SK-N-SH treated with all-trans-retinoic acid at 6 μM for 48 hours (cell line): ENCODE measurements around the gene PHACTR4.

Experiments used
- ATAC-seq: fragments of 200-7000 bp; cut with Tn5 transposase; 3 replicates; pipeline ENCODE4 v1.9.1; 2020; ENCODE audit warnings: mild to moderate bottlenecking, moderate library complexity
- ARNTL ChIP-seq: fragments of 450-650 bp; formaldehyde crosslinking; IDR thresholded peaks from 2 replicates; pipeline ENCODE4 v1.5.0; 2020; ENCODE audit warnings: low read depth, mild to moderate bottlenecking, moderate library complexity, borderline replicate concordance
- BACH2 ChIP-seq: fragments of 250-450 bp; sonication (Bioruptor Pico); IDR thresholded peaks from 2 replicates; pipeline ENCODE4 v1.9.0; 2021; ENCODE audit warnings: mild to moderate bottlenecking, borderline replicate concordance
- CSDC2 ChIP-seq: fragments of 250-450 bp; sonication (Bioruptor Pico); IDR thresholded peaks from 2 replicates; pipeline ENCODE4 v1.5.0; 2020; ENCODE audit warnings: mild to moderate bottlenecking, moderate library complexity
- ESRRG ChIP-seq: fragments of 250-450 bp; sonication (Bioruptor Pico); IDR thresholded peaks from 2 replicates; pipeline ENCODE4 v1.6.1; 2021; ENCODE audit warnings: mild to moderate bottlenecking
- GLIS3 ChIP-seq: fragments of 250-450 bp; sonication (Bioruptor Pico); IDR thresholded peaks from 2 replicates; pipeline ENCODE4 v1.5.0; 2020; ENCODE audit warnings: mild to moderate bottlenecking, moderate library complexity
- ISL1 ChIP-seq: fragments of 250-450 bp; sonication (Bioruptor Pico); IDR thresholded peaks from 2 replicates; pipeline ENCODE4 v2.1.2; 2022; ENCODE audit warnings: mild to moderate bottlenecking, moderate library complexity
- OSR1 ChIP-seq: fragments of 250-450 bp; sonication (Bioruptor Pico); IDR thresholded peaks from 2 replicates; pipeline ENCODE4 v1.8.0; 2022; ENCODE audit warnings: moderate library complexity, mild to moderate bottlenecking, inconsistent platforms
- PPARA ChIP-seq: fragments of 250-450 bp; sonication (Bioruptor Pico); IDR thresholded peaks from 2 replicates; pipeline ENCODE4 v1.5.0; 2020; ENCODE audit warnings: mild to moderate bottlenecking, borderline replicate concordance
- RARB ChIP-seq: fragments of 250-450 bp; sonication (Bioruptor Pico); IDR thresholded peaks from 2 replicates; pipeline ENCODE4 v1.8.0; 2021; ENCODE audit warnings: mild to moderate bottlenecking, moderate library complexity
- SNAI2 ChIP-seq: fragments of 250-450 bp; sonication (Bioruptor Pico); IDR thresholded peaks from 2 replicates; pipeline ENCODE4 v1.5.0; 2020; ENCODE audit warnings: mild to moderate bottlenecking, moderate library complexity
- TCF4 ChIP-seq: fragments of 250-450 bp; sonication (Bioruptor Pico); IDR thresholded peaks from 2 replicates; pipeline ENCODE4 v1.8.0; 2021; ENCODE audit warnings: mild to moderate bottlenecking, moderate library complexity, borderline replicate concordance
- TOX ChIP-seq: fragments of 250-450 bp; sonication (Bioruptor Pico); IDR thresholded peaks from 2 replicates; pipeline ENCODE4 v1.8.0; 2021; ENCODE audit warnings: mild to moderate bottlenecking, moderate library complexity, borderline replicate concordance
- ZC3H10 ChIP-seq: fragments of 250-450 bp; sonication (Bioruptor Pico); IDR thresholded peaks from 2 replicates; pipeline ENCODE4 v1.5.1; 2021; ENCODE audit warnings: mild to moderate bottlenecking, moderate library complexity
- ZFP3 ChIP-seq: fragments of 250-450 bp; sonication (Bioruptor Pico); IDR thresholded peaks from 2 replicates; pipeline ENCODE4 v1.5.0; 2020; ENCODE audit warnings: mild to moderate bottlenecking, moderate library complexity
- ZFP30 ChIP-seq: fragments of 450-650 bp; formaldehyde crosslinking; IDR thresholded peaks from 2 replicates; pipeline ENCODE4 v1.5.0; 2022; ENCODE audit warnings: mild to moderate bottlenecking, moderate library complexity
- ZNF565 ChIP-seq: fragments of 450-650 bp; formaldehyde crosslinking; conservative IDR thresholded peaks from 2 replicates; pipeline ENCODE4 v1.5.0; 2020; ENCODE audit warnings: low read depth, mild to moderate bottlenecking, moderate library complexity
- ZNF70 ChIP-seq: fragments of 450-650 bp; formaldehyde crosslinking; IDR thresholded peaks from 2 replicates; pipeline ENCODE4 v1.5.0; 2020; ENCODE audit warnings: mild to moderate bottlenecking, moderate library complexity
- ZNF8 ChIP-seq: fragments of 450-650 bp; formaldehyde crosslinking; IDR thresholded peaks from 2 replicates; pipeline ENCODE4 v1.5.0; 2020; ENCODE audit warnings: mild to moderate bottlenecking, moderate library complexity
- TF ChIP-seq, protein P1 (sequence below): fragments of 250-450 bp; sonication (Bioruptor Pico); IDR thresholded peaks from 2 replicates; pipeline ENCODE4 v1.5.0; 2020; ENCODE audit warnings: mild to moderate bottlenecking, moderate library complexity
- TF ChIP-seq, protein P2 (sequence below): fragments of 250-450 bp; sonication (Bioruptor Pico); IDR thresholded peaks from 2 replicates; pipeline ENCODE4 v1.5.1; 2020; ENCODE audit warnings: low read depth, mild to moderate bottlenecking, moderate library complexity
- TF ChIP-seq, protein P3 (sequence below): fragments of 250-450 bp; sonication (Bioruptor Pico); IDR thresholded peaks from 2 replicates; pipeline ENCODE4 v1.8.0; 2020; ENCODE audit warnings: mild to moderate bottlenecking, moderate library complexity, borderline replicate concordance
- TF ChIP-seq, protein P4 (sequence below): fragments of 250-450 bp; sonication (Bioruptor Pico); IDR thresholded peaks from 2 replicates; pipeline ENCODE4 v1.5.1; 2021; ENCODE audit warnings: mild to moderate bottlenecking, moderate library complexity

Gene PHACTR4

DNA sequence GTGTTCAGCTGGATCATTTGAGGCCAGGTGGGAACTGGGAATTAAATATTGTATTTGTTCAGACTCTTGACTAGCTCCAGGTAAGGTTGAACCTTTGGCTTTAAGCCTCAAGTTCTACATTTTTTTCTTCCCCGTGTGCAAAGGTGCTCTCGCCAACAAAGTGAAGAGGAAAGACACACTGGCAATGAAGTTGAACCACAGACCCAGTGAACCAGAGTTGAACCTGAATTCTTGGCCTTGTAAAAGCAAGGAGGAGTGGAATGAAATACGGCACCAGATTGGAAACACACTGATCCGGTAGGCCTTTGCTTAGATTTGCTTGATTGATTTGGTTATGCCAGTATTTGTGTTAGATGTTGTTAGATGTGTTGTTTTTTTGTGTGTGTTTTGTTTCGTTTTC lies 110.8 kb downstream of the PHACTR4 start:
- TF ChIP-seq SNAI2 = no peak
- no peak for TF ChIP-seq ZFP3 (CRISPR knock-in tag)
- no peak for TF ChIP-seq TOX
- TF ChIP-seq ZNF70 (CRISPR knock-in tag) = no peak
- TF ChIP-seq ZFP30 (CRISPR knock-in tag) = no peak
- no peak for TF ChIP-seq BACH2 (CRISPR knock-in tag)
- no peak for TF ChIP-seq PPARA (CRISPR knock-in tag)
- TF ChIP-seq RARB = no peak
- TF ChIP-seq, all 23 proteins: peak for 0
- no peak for ATAC-seq

DNA sequence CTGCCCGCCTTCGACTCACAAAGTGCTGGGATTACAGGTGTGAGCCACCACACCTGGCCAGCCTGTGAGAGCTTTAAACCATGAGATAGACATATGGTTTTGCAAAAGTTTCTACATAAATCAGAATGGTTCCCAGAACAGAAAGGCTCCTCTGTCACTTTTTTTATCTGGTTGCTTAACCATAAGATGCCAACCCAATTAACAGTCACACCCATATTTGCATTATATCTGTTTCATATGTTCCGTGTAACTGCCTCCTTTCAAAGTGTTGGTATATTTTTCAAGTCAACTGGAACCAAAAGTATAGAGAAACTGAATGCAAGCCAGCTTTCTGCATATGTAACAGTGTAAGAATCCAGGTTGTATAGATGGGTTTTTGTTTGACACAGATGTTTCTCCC lies 112.6 kb downstream of the PHACTR4 start:
- ATAC-seq = no peak
- TF ChIP-seq CSDC2 (CRISPR knock-in tag) (no peak), GLIS3 (CRISPR knock-in tag) (no peak), ZC3H10 (CRISPR knock-in tag) (no peak), PPARA (CRISPR knock-in tag) (no peak), ZNF8 (no peak), TCF4 (CRISPR knock-in tag) (no peak), ISL1 (CRISPR knock-in tag) (no peak), TOX (no peak), ZFP3 (CRISPR knock-in tag) (no peak)
- TF ChIP-seq, protein P1, sequence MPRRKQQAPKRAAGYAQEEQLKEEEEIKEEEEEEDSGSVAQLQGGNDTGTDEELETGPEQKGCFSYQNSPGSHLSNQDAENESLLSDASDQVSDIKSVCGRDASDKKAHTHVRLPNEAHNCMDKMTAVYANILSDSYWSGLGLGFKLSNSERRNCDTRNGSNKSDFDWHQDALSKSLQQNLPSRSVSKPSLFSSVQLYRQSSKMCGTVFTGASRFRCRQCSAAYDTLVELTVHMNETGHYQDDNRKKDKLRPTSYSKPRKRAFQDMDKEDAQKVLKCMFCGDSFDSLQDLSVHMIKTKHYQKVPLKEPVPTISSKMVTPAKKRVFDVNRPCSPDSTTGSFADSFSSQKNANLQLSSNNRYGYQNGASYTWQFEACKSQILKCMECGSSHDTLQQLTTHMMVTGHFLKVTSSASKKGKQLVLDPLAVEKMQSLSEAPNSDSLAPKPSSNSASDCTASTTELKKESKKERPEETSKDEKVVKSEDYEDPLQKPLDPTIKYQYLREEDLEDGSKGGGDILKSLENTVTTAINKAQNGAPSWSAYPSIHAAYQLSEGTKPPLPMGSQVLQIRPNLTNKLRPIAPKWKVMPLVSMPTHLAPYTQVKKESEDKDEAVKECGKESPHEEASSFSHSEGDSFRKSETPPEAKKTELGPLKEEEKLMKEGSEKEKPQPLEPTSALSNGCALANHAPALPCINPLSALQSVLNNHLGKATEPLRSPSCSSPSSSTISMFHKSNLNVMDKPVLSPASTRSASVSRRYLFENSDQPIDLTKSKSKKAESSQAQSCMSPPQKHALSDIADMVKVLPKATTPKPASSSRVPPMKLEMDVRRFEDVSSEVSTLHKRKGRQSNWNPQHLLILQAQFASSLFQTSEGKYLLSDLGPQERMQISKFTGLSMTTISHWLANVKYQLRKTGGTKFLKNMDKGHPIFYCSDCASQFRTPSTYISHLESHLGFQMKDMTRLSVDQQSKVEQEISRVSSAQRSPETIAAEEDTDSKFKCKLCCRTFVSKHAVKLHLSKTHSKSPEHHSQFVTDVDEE (CRISPR knock-in tag) = no peak

DNA sequence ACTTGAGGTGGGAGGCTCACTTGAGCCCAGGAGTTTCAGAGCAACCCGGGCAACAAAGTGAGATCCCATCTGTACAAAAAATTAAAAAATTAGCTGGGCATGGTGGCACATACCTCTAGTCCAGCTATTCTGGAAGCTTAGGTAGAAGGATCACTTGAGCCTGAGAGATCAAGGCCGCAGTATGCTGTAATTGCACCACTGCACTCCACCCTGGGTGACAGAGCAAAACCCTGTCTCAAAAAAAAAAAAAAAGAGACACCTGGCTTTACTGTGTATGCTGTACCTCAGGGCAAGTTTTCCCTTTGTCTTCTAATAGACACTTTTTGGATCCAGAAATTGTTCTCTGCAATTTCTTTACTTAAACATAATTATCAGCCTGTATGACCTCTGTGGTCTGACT lies 113.2 kb downstream of the PHACTR4 start:
- ATAC-seq = no peak
- TF ChIP-seq ISL1 (CRISPR knock-in tag) (no peak), OSR1 (CRISPR knock-in tag) (no peak), GLIS3 (CRISPR knock-in tag) (no peak), ZFP3 (CRISPR knock-in tag) (no peak), ZNF565 (CRISPR knock-in tag) (no peak), CSDC2 (CRISPR knock-in tag) (no peak), SNAI2 (no peak), ZFP30 (CRISPR knock-in tag) (no peak), TCF4 (CRISPR knock-in tag) (no peak), ESRRG (no peak), ZNF8 (no peak), RARB (no peak), PPARA (CRISPR knock-in tag) (no peak), ARNTL (CRISPR knock-in tag) (no peak), TOX (no peak), ZNF70 (CRISPR knock-in tag) (no peak)
- TF ChIP-seq, protein P1 (CRISPR knock-in tag) = no peak
- TF ChIP-seq, protein P2, sequence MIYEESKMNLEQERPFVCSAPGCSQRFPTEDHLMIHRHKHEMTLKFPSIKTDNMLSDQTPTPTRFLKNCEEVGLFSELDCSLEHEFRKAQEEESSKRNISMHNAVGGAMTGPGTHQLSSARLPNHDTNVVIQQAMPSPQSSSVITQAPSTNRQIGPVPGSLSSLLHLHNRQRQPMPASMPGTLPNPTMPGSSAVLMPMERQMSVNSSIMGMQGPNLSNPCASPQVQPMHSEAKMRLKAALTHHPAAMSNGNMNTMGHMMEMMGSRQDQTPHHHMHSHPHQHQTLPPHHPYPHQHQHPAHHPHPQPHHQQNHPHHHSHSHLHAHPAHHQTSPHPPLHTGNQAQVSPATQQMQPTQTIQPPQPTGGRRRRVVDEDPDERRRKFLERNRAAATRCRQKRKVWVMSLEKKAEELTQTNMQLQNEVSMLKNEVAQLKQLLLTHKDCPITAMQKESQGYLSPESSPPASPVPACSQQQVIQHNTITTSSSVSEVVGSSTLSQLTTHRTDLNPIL = no peak
- TF ChIP-seq, protein P3, sequence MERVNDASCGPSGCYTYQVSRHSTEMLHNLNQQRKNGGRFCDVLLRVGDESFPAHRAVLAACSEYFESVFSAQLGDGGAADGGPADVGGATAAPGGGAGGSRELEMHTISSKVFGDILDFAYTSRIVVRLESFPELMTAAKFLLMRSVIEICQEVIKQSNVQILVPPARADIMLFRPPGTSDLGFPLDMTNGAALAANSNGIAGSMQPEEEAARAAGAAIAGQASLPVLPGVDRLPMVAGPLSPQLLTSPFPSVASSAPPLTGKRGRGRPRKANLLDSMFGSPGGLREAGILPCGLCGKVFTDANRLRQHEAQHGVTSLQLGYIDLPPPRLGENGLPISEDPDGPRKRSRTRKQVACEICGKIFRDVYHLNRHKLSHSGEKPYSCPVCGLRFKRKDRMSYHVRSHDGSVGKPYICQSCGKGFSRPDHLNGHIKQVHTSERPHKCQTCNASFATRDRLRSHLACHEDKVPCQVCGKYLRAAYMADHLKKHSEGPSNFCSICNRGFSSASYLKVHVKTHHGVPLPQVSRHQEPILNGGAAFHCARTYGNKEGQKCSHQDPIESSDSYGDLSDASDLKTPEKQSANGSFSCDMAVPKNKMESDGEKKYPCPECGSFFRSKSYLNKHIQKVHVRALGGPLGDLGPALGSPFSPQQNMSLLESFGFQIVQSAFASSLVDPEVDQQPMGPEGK = no peak
- TF ChIP-seq, protein P4, sequence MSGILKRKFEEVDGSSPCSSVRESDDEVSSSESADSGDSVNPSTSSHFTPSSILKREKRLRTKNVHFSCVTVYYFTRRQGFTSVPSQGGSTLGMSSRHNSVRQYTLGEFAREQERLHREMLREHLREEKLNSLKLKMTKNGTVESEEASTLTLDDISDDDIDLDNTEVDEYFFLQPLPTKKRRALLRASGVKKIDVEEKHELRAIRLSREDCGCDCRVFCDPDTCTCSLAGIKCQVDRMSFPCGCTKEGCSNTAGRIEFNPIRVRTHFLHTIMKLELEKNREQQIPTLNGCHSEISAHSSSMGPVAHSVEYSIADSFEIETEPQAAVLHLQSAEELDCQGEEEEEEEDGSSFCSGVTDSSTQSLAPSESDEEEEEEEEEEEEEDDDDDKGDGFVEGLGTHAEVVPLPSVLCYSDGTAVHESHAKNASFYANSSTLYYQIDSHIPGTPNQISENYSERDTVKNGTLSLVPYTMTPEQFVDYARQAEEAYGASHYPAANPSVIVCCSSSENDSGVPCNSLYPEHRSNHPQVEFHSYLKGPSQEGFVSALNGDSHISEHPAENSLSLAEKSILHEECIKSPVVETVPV (CRISPR knock-in tag) = no peak
